Chondrocyte (in vitro differentiated cells): Measurements from ENCODE around the gene RUNX1. TPM values are rescaled to one million over a fixed set of nuclear protein-coding genes. Genes with fewer than 3 reads are reported as not detected.

Experiments used
- DNase-seq: peaks from one replicate; pipeline ENCODE4 v3.0.0; 2021; ENCODE audit warnings: mixed read lengths, low spot score
- H3K27ac Mint-ChIP-seq: one replicate; pipeline ENCODE4 v1.8.0; 2021; ENCODE audit warnings: mild to moderate bottlenecking, moderate library complexity, mixed read lengths; ENCODE audit not compliant: unreplicated experiment
- H3K27me3 Mint-ChIP-seq: 2 replicates; pipeline ENCODE4 v1.8.0; 2021; ENCODE audit warnings: low read depth, mixed read lengths
- H3K36me3 Mint-ChIP-seq: 2 replicates; pipeline ENCODE4 v1.8.0; 2021; ENCODE audit warnings: low read depth, mixed read lengths
- H3K4me1 Mint-ChIP-seq: 2 replicates; pipeline ENCODE4 v1.8.0; 2021; ENCODE audit warnings: low read depth, mild to moderate bottlenecking, mixed read lengths
- H3K4me3 Mint-ChIP-seq: one replicate; pipeline ENCODE4 v1.8.0; 2021; ENCODE audit warnings: mild to moderate bottlenecking, moderate library complexity, mixed read lengths; ENCODE audit not compliant: unreplicated experiment
- H3K9me3 Mint-ChIP-seq: 2 replicates; pipeline ENCODE4 v1.8.0; 2021; ENCODE audit warnings: low read depth, mixed read lengths
- total RNA-seq: library from RNA; stranded (reverse); gene quantifications from 3 replicates; pipeline ENCODE4 v1.2.1, GENCODE V29; 2021
- TF ChIP-seq, protein P1 (sequence below): fragments of 200-600 bp; sonication (generic); IDR thresholded peaks from 2 replicates; pipeline ENCODE4 v1.5.0; 2021; ENCODE audit warnings: antibody characterized with exemption, mild to moderate bottlenecking, moderate library complexity

RUNX1 gene
- total RNA-seq, 1 donor from 2014 or later, result 37.9 TPM

DNA sequence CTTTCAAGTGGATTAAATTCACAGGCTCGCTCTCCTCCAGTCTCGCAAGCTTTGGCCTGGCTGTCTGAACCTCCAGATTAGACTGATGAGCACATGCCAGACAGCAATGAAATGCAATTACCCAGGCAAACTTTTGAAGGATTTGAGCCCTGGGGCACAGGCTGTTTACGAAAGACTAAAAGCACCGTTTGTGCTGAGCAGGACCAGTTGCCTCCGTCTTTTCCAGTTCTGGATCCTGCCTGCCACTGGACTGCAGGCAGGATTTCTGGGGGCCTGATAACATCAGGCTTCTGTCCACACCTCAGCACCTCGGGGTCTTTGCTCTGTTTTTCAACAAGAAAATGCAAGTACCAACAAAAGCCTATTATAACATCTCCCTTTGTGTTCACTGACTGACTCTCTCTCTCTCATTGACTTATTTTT, 234.6 kb downstream of the RUNX1 start:
- no peak overlapping the region for H3K4me3 Mint-ChIP-seq

DNA sequence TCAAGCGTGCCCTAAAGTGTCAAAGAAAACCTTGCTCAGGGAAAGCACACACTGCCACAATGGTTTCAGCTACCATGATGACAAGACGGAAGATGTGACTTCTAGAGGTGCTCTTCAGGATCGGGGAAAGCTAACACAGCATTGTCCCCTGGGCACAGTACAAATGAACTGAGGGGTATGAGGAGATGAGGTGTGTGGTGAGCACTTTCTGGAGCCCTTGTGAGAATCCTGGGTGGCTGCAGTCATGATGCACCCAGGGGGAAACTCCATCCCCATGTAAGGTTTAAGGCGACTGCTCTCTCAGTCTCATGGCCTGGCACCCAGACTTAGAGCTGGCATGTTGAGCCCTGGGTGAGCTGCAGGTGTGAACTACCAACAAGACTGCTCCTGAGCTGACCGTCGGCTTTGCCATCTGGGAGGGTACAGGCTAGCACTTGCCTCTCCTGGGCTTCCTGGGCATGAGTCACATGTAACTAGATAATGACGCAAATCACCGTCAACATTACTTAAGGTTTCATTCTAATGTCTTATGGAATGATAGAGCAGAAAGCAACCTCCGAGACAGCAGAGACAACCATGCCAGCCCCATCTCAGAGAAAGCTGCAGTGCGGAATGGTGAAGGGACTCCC, 235.7 kb downstream of the RUNX1 start:
- H3K27ac Mint-ChIP-seq, result peak overlapping the region; percentile 55
- TF ChIP-seq, protein P1, sequence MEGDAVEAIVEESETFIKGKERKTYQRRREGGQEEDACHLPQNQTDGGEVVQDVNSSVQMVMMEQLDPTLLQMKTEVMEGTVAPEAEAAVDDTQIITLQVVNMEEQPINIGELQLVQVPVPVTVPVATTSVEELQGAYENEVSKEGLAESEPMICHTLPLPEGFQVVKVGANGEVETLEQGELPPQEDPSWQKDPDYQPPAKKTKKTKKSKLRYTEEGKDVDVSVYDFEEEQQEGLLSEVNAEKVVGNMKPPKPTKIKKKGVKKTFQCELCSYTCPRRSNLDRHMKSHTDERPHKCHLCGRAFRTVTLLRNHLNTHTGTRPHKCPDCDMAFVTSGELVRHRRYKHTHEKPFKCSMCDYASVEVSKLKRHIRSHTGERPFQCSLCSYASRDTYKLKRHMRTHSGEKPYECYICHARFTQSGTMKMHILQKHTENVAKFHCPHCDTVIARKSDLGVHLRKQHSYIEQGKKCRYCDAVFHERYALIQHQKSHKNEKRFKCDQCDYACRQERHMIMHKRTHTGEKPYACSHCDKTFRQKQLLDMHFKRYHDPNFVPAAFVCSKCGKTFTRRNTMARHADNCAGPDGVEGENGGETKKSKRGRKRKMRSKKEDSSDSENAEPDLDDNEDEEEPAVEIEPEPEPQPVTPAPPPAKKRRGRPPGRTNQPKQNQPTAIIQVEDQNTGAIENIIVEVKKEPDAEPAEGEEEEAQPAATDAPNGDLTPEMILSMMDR, result no peak
- no peaks in the 10 kb centered on the region for H3K27me3 Mint-ChIP-seq
- peaks cover 23% of the 10 kb centered on the region for H3K36me3 Mint-ChIP-seq
- H3K4me1 Mint-ChIP-seq, result peaks cover 66% of the 10 kb centered on the region
- no peaks in the 10 kb centered on the region for H3K9me3 Mint-ChIP-seq
- H3K4me3 Mint-ChIP-seq, result no peak overlapping the region
- no peak for DNase-seq

More for the DNA sequence above, 234.6 kb downstream of the RUNX1 start:
- TF ChIP-seq, protein P1, result no peak
- Mint-ChIP-seq H3K9me3 (no peaks in the 10 kb centered on the region), H3K27ac (no peak overlapping the region), H3K27me3 (no peaks in the 10 kb centered on the region), H3K36me3 (peaks cover 27% of the 10 kb centered on the region), H3K4me1 (peaks cover 58% of the 10 kb centered on the region)
- no peak for DNase-seq

DNA sequence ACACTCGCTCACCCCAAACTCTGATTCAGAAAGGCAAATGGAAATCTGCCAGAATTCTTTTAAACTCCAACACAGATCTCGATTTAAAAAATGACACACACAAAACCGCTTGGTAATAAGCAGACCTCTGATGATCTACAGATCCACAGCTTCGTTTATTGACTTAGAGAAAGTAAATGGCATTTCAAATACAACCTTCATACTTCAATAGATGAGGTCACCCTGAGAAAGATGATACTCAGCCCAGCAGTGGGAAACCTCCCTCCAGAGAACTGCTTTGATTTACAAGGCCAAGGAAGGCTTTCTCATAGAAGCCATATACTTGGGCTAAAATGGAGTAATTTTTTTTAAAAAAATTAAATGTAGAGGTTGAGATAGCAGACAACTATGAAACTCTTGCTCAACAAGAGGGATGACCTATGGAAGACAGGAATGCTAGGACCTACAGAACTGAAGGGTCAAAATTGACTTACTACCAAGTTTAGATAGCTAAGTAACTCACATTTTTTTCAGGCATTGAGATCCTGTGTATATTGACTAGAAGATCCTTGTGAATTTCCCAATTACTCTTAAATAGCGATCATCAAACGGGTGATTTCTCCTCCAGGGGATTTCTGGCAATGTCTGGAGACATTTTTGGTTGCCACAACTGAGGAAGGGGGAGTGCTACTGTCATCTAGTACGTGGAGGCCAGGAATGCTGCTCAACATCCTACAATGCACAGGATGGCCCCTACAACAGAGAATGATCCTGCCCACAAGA, 236.4 kb downstream of the RUNX1 start:
- H3K9me3 Mint-ChIP-seq, result no peaks in the 10 kb centered on the region
- peaks cover 73% of the 10 kb centered on the region for H3K4me1 Mint-ChIP-seq
- peak overlapping the region; percentile 55 for H3K27ac Mint-ChIP-seq
- no peaks in the 10 kb centered on the region for H3K27me3 Mint-ChIP-seq
- H3K36me3 Mint-ChIP-seq, result peaks cover 20% of the 10 kb centered on the region
- TF ChIP-seq, protein P1, result no peak
- H3K4me3 Mint-ChIP-seq, result no peak overlapping the region
- DNase-seq, result no peak

- peak overlapping the region; percentile 55 for H3K27ac Mint-ChIP-seq
- no peaks in the 10 kb centered on the region for H3K27me3 Mint-ChIP-seq
- no peak overlapping the region for H3K4me3 Mint-ChIP-seq
- peaks cover 21% of the 10 kb centered on the region for H3K36me3 Mint-ChIP-seq
- peaks cover 6% of the 10 kb centered on the region for H3K9me3 Mint-ChIP-seq
- peaks cover 86% of the 10 kb centered on the region for H3K4me1 Mint-ChIP-seq
- DNase-seq, result no peak
- TF ChIP-seq, protein P1, result no peak
Observed at GRCh38 chr21:34811368-34811767, 237.7 kb downstream of the RUNX1 start.

DNA sequence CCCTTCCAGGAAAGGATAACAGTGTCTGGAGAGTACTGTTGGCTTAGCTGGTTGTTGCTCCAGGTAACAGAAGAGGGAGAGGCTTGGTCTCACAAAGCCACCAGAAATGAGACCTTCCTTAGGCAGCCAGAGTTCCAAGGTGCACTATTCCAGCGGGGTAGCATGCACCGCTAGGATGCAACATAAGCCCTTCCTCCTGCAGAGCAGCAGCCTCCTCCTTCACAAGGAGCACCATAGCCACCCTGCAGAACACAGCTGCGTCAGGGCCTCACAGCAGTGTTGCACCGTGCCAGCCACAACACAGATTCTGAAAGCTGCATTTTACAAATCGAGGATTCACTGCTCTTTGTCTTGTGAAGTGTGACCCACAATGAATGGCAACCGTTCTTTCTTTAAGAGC, 238.3 kb downstream of the RUNX1 start:
- no peaks in the 10 kb centered on the region for H3K27me3 Mint-ChIP-seq
- peaks cover 83% of the 10 kb centered on the region for H3K4me1 Mint-ChIP-seq
- H3K36me3 Mint-ChIP-seq, result peaks cover 20% of the 10 kb centered on the region
- peaks cover 8% of the 10 kb centered on the region for H3K9me3 Mint-ChIP-seq
- TF ChIP-seq, protein P1, result no peak
- no peak overlapping the region for H3K27ac Mint-ChIP-seq
- no peak for DNase-seq
- H3K4me3 Mint-ChIP-seq, result no peak overlapping the region
